ENCODE results near the gene CHID1. TPM values are rescaled to one million over a fixed set of nuclear protein-coding genes. Genes with fewer than 3 reads are reported as not detected.

The CHID1 gene
- total RNA-seq, 1 donor from 2014 or later: 74.6 TPM

GRCh38 chr11:838441-839279 is 72.0 kb downstream of the CHID1 start:
- no peak overlapping the region for H3K27ac ChIP-seq (ENCODE audit: low read depth, low read length)
- Mint-ChIP-seq H3K27ac (ENCODE audit: unreplicated experiment) (peak overlapping the region; percentile 87), H3K4me1 (ENCODE audit: low read depth, unreplicated experiment) (peaks cover 20% of the 10 kb centered on the region), H3K4me3 (ENCODE audit: unreplicated experiment) (no peak overlapping the region), H3K27me3 (ENCODE audit: low read depth, unreplicated experiment) (no peaks in the 10 kb centered on the region), H3K36me3 (ENCODE audit: low read depth, unreplicated experiment) (peaks cover 6% of the 10 kb centered on the region), H3K9me3 (ENCODE audit: unreplicated experiment) (no peaks in the 10 kb centered on the region)
- H3K27me3 ChIP-seq (ENCODE audit: insufficient read depth, low read length): no peaks in the 10 kb centered on the region
- peaks cover 85% of the 10 kb centered on the region for H3K79me2 ChIP-seq (ENCODE audit: insufficient read depth, low read length)
- H3K9me3 ChIP-seq (ENCODE audit: insufficient read depth, low read depth, low read length): no peaks in the 10 kb centered on the region
- no peak overlapping the region for H2AFZ ChIP-seq (ENCODE audit: low read depth, low read length)
- TF ChIP-seq EZH2 (IDR thresholded peaks at IDR 0.05; ENCODE audit: insufficient read depth, low read length) (no peak), CTCF (IDR thresholded peaks at IDR 0.05; ENCODE audit: insufficient read depth, low read depth, low read length) (no peak)
- H4K20me1 ChIP-seq (ENCODE audit: insufficient read depth, low read length): peaks cover 81% of the 10 kb centered on the region
- H3K4me1 ChIP-seq (ENCODE audit: insufficient read depth, low read length): peaks cover 49% of the 10 kb centered on the region
- peaks cover 19% of the 10 kb centered on the region for H3K36me3 ChIP-seq (ENCODE audit: insufficient read depth, low read length)
- DNase-seq (ENCODE audit: low read depth) (no peak), FAIRE-seq (no peak)
- H3K4me3 ChIP-seq (ENCODE audit: insufficient read depth, low read depth, low read length): no peak overlapping the region
- no peak overlapping the region for H3K9ac ChIP-seq (ENCODE audit: low read length)
- no peak overlapping the region for H3K4me2 ChIP-seq (ENCODE audit: low read length)

- H3K27me3 Mint-ChIP-seq (ENCODE audit: low read depth, unreplicated experiment): no peaks in the 10 kb centered on the region
- Histone ChIP-seq H3K4me1 (ENCODE audit: insufficient read depth, low read length) (peaks cover 44% of the 10 kb centered on the region), H3K9ac (ENCODE audit: low read length) (no peak overlapping the region), H4K20me1 (ENCODE audit: insufficient read depth, low read length) (peaks cover 85% of the 10 kb centered on the region), H3K79me2 (ENCODE audit: insufficient read depth, low read length) (peaks cover 92% of the 10 kb centered on the region), H3K27ac (ENCODE audit: low read depth, low read length) (no peak overlapping the region), H3K36me3 (ENCODE audit: insufficient read depth, low read length) (peaks cover 19% of the 10 kb centered on the region), H3K27me3 (ENCODE audit: insufficient read depth, low read length) (no peaks in the 10 kb centered on the region), H3K4me2 (ENCODE audit: low read length) (no peak overlapping the region), H3K4me3 (ENCODE audit: insufficient read depth, low read depth, low read length) (no peak overlapping the region), H3K9me3 (ENCODE audit: insufficient read depth, low read depth, low read length) (no peaks in the 10 kb centered on the region), H2AFZ (ENCODE audit: low read depth, low read length) (no peak overlapping the region)
- no peak overlapping the region for H3K27ac Mint-ChIP-seq (ENCODE audit: unreplicated experiment)
- H3K36me3 Mint-ChIP-seq (ENCODE audit: low read depth, unreplicated experiment): peaks cover 6% of the 10 kb centered on the region
- H3K9me3 Mint-ChIP-seq (ENCODE audit: unreplicated experiment): no peaks in the 10 kb centered on the region
- no peak for FAIRE-seq
- DNase-seq (ENCODE audit: low read depth): no peak
- H3K4me3 Mint-ChIP-seq (ENCODE audit: unreplicated experiment): no peak overlapping the region
- H3K4me1 Mint-ChIP-seq (ENCODE audit: low read depth, unreplicated experiment): peaks cover 20% of the 10 kb centered on the region
- TF ChIP-seq CTCF (IDR thresholded peaks at IDR 0.05; ENCODE audit: insufficient read depth, low read depth, low read length) (no peak), EZH2 (IDR thresholded peaks at IDR 0.05; ENCODE audit: insufficient read depth, low read length) (no peak)
These were observed 72.7 kb downstream of the CHID1 start for GRCh38 chr11:837990-838307.

All from astrocyte (in vitro differentiated cells and primary cell).